DOHH2 (cell line): Measurements from ENCODE around the gene ARID1A.

Source experiments
- EZH2phosphoT487 ChIP-seq: fragments of 200-600 bp; sonication (generic); IDR thresholded peaks from 2 replicates; pipeline ENCODE4 v1.6.1; 2017; ENCODE audit warnings: borderline replicate concordance, mild to moderate bottlenecking, antibody characterized with exemption, low read length, moderate library complexity, mixed read lengths
- TF ChIP-seq, protein P1 (sequence below): fragments of 200-600 bp; sonication (generic); IDR thresholded peaks from one replicate; pipeline ENCODE4 v1.5.1; 2014; ENCODE audit warnings: antibody characterized with exemption, mild to moderate bottlenecking, low read depth, low read length; ENCODE audit not compliant: poor library complexity, severe bottlenecking

DNA sequence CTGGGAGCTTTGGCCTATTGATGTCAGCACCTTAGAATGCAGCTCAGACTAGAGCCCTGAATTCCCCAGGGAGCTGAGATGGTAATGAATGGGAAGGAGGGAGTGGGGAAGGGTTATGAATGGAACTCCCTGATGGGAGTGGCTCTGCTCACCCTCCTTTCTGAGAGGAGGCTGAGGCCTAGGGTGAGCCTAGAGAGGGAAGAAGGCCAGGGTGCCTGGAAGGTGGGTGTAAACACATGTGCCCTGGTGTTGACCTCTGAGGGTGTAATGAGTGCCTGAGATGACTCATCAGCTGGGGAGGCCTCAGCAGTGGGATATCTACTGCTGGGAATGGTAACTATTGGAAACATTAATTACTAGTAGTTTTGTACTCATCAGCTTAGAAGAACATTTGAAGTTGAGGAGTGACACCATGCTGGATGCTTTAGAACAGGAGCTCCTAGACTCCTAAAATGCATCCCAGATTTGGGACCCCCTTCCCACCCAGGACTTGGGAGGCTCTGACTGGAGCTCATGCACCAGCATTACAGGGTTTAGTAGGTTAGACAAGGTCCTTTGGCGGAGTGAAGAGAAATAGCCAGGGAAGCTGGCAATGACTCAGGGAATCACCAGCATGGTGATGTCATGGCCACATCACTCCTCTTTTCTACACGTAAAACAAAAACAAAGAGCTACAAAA lies 76.0 kb downstream of the ARID1A start:
- TF ChIP-seq, protein P1, sequence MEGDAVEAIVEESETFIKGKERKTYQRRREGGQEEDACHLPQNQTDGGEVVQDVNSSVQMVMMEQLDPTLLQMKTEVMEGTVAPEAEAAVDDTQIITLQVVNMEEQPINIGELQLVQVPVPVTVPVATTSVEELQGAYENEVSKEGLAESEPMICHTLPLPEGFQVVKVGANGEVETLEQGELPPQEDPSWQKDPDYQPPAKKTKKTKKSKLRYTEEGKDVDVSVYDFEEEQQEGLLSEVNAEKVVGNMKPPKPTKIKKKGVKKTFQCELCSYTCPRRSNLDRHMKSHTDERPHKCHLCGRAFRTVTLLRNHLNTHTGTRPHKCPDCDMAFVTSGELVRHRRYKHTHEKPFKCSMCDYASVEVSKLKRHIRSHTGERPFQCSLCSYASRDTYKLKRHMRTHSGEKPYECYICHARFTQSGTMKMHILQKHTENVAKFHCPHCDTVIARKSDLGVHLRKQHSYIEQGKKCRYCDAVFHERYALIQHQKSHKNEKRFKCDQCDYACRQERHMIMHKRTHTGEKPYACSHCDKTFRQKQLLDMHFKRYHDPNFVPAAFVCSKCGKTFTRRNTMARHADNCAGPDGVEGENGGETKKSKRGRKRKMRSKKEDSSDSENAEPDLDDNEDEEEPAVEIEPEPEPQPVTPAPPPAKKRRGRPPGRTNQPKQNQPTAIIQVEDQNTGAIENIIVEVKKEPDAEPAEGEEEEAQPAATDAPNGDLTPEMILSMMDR: no peak
- no peak for TF ChIP-seq EZH2phosphoT487
